GM19397 (cell line): Measurements from ENCODE around the gene TIMP3.

Source experiments
- ATAC-seq: cut with Tn5 transposase; IDR thresholded peaks from one replicate; pipeline ENCODE4 v1.9.1; 2021; ENCODE audit warnings: mild to moderate bottlenecking, moderate library complexity; ENCODE audit not compliant: unreplicated experiment

Gene TIMP3

DNA sequence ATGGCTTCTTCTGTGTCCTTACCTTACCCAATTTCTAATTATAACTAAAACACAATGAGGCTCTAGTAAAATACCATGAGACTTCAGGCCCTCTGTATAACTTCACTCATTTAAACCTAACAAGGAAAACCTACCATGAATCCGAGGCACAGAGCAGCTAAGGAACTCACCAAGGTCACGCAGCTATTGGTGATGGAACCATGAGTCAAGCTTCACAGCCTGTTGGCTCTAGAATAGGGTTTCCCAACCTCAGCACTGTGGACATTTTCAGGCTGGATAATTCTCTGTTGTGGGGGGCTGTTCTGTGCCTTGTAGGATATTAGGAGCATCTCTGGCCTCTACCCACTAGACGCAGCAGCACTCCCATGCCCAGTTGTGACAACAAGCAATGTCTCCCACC is 75.7 kb downstream of the TIMP3 start:
- no peak for ATAC-seq

DNA sequence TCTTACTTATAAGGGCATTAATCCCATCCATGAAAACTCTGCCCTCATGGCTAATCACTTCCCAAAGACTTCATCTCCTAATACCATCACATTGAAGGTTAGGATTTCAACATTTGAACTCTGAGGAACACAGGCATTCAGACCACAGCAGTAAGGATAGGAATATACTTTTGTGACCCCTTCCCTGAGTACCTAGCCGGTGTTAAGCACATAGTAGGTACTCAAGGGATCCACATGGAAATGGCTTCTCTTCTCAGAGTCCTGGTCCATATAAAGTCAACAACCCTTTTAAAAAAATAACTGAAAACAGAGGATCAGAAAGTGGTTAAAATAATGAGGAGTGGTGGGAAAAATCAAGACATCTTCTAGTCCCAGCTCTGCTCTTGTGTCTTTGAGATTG is 78.0 kb downstream of the TIMP3 start:
- ATAC-seq: no peak

DNA sequence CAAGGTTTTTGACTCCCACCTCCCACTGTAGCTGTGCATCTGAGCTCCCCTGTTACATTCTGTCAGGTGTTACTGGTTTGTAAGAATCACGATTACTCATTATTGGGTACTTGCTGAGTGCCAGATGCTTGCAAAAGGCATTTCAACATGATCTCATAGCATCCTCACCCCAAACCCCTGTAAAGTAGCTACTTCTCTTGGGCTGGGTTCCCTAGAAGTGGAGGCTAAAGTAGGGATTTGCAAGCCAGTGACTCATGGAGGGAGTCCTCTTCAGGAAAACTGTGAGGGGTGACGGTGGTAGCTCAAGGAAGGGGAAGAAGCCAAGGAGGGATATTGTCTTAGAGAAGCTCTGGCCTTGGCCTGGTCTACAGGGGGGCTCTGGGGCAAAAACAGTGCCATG is 78.6 kb downstream of the TIMP3 start:
- ATAC-seq: no peak

- no peak for ATAC-seq
These were observed 79.0 kb downstream of the TIMP3 start for GRCh38 chr22:32880505-32880892.

GRCh38 chr22:32880893-32881596 is 79.5 kb downstream of the TIMP3 start:
- no peak for ATAC-seq

DNA sequence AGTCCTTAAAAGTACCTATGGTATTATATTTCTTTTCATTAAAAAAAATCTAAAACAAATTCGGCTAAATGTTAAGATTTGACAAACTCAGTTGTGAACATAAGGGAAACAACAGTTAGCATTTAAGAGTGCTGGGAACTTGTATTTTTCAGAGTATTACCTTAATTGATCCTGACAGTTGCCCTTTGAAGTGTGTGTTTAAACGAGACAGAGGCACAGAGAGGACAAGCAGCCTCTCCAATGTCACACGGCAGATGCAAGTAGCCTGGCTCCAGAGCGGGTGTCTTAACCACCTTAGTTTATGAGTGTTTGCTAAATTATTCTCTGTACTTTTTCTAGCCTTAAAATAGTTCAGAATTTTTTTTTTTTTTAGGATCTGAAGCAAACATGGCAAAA is 80.9 kb downstream of the TIMP3 start:
- no peak for ATAC-seq

DNA sequence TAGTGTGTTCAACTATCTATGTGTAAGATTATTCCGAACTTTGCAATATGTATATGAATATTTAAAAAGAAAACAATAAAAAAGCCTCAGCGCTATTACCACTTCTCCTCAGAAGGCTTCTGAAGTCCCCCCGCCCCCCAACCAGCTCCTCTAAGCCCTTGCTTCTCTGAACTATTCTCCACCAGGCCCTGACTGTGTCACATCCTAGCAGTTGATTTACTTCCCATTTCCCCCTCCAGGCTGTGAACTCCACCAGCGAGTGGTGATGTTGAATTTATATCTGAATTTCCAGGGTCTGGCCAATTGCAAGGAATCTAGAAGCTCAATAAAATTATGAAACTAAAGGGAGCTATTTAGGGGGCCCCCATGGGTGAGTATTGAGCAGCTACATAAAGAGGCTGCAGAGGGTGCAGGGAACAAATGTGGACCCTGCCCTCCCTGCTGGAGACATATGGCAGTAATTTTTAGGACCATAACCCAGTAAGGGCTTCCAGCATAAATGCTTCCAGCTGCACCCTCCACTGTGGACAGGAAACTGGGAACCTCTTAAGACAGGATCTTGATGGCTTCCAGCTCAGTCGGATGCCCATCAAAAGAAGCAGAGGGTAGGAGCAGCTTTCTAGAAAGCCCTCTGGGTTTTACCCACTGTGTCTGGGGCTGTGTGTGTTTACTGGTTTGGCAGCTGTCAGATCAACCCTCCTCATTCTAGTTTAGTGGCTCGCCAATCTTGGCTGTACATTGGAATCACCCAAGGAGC is 81.4 kb downstream of the TIMP3 start:
- ATAC-seq: no peak

DNA sequence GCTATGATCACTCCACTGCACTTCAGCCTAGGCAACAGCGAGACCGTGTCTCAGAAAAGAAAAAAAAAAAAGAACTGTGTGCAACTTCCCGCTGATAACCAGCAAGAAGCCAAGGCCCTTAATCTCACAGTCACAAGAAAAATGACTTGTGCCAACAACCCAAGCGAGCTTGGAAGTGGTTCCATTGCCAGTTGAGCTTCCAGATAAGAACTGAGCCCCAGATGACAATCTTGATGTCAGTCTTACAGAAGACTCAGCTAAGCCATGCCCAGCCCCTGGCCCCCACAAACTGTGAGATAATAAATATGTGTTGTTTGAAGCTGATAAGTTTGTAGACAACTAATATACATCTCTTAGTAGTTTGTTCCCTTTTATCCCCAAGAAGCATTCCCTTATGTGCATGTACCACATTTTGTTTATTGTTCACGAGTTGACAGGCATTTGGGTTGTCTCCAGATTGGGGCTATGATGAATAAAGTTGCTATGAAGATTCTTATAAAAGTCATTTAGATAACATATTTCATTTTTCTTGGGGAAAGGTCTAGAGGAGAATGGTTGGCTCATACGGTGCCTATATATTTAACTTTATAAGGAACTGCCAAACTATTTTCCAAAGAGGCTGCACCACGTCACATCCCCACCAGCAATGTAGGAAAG is 85.9 kb downstream of the TIMP3 start:
- no peak for ATAC-seq

DNA sequence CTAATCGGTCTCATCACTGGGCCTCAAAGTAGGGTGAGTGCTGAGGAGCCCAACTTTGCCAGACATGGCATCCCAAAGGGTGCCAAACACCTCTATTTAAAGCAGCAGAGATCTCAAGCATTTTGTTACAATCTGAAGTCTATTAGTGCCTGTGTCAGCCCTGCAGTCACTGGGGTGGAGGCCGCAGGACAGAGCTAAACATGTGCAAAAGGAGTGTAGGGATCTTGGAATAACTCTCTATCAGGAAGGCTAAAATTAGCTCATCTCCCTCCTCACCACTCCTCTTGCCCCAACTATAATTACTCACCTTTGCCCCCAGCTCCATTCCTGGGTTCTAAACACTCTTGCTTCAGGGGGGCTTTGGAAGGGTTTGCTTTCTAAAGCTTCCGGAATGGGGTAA is 87.5 kb downstream of the TIMP3 start:
- no peak for ATAC-seq

- ATAC-seq: no peak
These were observed 95.4 kb downstream of the TIMP3 start for GRCh38 chr22:32896891-32897290.

DNA sequence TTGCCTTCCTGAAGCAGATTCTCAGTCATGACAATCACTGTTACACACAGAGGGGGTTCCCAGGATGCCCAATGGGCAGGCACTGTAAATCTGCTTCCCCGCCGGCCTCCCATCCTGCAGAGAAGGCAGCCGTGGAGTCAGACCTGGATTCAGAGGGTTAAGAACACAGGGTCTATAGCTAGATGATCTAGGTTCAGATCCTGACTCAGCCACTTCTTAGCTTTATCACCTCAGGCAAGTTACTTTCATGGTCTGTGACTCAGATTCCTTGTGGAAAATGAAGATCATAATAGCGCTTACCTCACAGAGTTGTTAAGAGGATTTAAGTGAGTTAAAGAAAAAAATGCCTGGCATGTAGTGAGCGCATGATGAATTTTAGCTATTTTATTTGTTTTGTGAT is 95.9 kb downstream of the TIMP3 start:
- ATAC-seq: no peak

DNA sequence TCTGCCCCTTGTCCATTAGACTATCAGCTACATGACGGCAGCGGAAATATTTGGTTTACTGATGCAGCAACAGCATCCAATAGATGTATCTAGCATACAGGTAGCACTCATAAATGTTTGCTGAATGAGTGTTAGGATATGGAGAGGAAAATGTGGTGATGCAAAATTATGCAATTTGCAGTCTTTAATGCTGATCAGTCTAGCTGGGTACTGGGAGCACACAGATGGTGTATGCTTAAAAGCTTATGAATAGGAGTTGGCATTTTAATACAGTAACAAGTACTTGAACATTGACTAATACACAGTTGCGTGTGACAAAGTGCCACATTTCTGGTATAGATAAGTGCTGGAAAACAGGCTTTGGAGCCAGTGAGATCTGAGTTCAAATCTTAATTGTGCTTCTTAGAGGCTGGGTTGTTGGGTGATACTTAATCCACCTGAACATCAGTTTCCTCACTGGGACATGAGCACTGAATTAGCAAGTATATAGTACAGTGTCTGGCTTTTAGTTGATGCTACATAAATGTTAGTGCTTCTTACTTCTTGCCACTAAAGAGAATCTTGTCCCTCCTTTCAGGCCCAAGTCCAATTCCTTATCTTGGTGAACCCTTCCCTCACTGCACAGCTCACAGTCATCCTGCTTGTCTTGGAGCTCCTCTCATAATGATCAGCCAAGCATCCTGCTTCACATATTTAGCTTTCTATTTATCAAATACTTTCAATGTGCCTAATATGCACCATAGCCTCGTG is 99.6 kb downstream of the TIMP3 start:
- ATAC-seq: no peak

- no peak for ATAC-seq
These were observed 100.4 kb downstream of the TIMP3 start for GRCh38 chr22:32901925-32902324.

DNA sequence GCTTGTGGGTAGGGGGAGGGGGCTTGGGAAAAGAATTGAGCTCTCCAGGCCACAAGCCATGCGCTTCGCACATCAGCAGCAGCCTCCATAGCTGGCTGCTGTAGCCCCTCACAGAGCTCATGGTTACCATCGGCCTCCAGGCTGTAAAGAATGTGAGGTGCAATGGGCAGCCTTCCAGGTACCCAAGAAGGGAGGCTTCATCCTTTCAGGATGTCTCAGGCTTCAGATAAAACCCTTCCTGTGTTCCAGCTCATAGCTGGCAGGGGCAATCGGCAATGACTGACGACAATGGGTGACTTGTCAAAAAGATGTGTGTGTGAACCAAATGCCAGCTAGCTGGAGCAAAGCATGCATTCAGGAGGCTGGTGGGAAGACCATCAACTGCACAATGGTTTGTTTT is 102.0 kb downstream of the TIMP3 start:
- ATAC-seq: no peak

- ATAC-seq: no peak
These were observed 102.5 kb downstream of the TIMP3 start for GRCh38 chr22:32904044-32904443.

DNA sequence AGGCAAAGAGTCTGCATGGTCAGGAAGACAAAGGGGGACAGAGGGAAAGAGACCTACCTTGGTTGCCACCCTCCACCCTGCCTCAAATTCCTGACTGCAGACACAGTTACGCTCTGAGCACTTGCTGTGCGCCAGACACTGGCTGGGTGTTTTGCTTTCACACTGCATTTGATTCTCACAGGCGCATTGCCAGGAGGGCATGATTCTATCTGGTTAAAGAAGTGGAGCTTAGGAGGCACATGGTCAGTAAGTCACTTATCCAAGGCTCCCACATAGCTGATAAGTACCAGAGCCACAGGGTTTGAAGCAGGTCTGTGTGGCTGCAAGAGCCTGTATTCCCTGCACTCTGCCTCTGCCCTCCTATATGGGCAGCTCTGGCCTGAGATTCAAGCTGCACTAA is 103.9 kb downstream of the TIMP3 start:
- ATAC-seq: no peak

- no peak for ATAC-seq
These were observed 108.3 kb downstream of the TIMP3 start for GRCh38 chr22:32909581-32910428.

- no peak for ATAC-seq
These were observed 108.9 kb downstream of the TIMP3 start for GRCh38 chr22:32910429-32910772.

DNA sequence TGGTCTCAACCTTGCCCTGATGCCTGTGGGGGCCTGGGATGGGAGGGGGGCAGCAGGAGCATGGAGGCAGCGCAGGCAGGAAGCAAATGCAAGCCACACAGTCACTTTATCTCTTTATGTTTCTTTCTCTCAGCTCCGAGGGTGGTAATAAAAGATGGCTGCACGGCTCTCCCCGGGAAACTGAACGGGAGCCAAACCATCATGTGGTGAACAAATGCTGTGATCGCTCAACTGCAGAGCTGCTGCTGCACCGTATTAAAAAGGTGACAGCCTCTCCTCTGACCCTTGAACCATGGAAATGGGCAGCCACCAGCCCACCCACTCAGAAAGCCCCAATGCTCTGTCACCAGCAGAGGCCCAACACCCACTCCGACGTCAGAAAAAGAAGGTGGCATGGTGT is 110.0 kb downstream of the TIMP3 start:
- ATAC-seq: no peak
